T-helper 2 cell treated with Interferon-gamma antibody and Interleukin-4, amounts not matched to agents 100 ng/mL and 5 ng/mL, for 36 hours (primary cell): ENCODE measurements around the gene GSK3A. TPM values are rescaled to one million over a fixed set of nuclear protein-coding genes. Genes with fewer than 3 reads are reported as not detected.

Experiments used
- total RNA-seq: library from RNA; stranded (reverse); gene quantifications from 2 replicates; pipeline ENCODE4 v1.2.3, GENCODE V29; 2022

Gene GSK3A
- total RNA-seq, 1 donor from 2014 or later = 49.1 TPM

Other genes with a start within 250 kb of the GSK3A start
- gene ATP1A3, start 248.4 kb downstream of the GSK3A start, total RNA-seq = 2.3 and 2.5 TPM in 2 replicates
- 2.0 and 2.9 TPM in 2 replicates for gene GRIK5, start 172.4 kb downstream of the GSK3A start, total RNA-seq
- gene ZNF574, start 166.4 kb downstream of the GSK3A start, total RNA-seq = 14.2 and 14.6 TPM in 2 replicates
- gene POU2F2, start 110.2 kb downstream of the GSK3A start, total RNA-seq = 25.6 and 28.1 TPM in 2 replicates
- 40.3 and 40.4 TPM in 2 replicates for gene DEDD2, start 24.9 kb downstream of the GSK3A start, total RNA-seq
- 18.4 and 20.0 TPM in 2 replicates for gene ZNF526, start 22.3 kb downstream of the GSK3A start, total RNA-seq
- 36.2 and 41.4 TPM in 2 replicates for gene ERF, start 12.5 kb upstream of the GSK3A start, total RNA-seq
- gene CIC, start 26.6 kb upstream of the GSK3A start, total RNA-seq = 70.0 and 71.8 TPM in 2 replicates
- 0.64 TPM in 2 replicates for gene PRR19, start 59.5 kb upstream of the GSK3A start, total RNA-seq
- 40.5 and 45.8 TPM in 2 replicates for gene PAFAH1B3, start 60.0 kb upstream of the GSK3A start, total RNA-seq
- gene TMEM145, start 70.7 kb upstream of the GSK3A start, total RNA-seq = 0.77 TPM in 1 of 2 replicates, not detected in the other
- 4.2 and 5.0 TPM in 2 replicates for gene MEGF8, start 83.0 kb upstream of the GSK3A start, total RNA-seq
- gene CNFN, start 147.7 kb upstream of the GSK3A start, total RNA-seq = 0.34 TPM in 1 of 2 replicates, not detected in the other
- gene LIPE, start 184.8 kb upstream of the GSK3A start, total RNA-seq = 29.1 and 30.5 TPM in 2 replicates
- gene CXCL17, start 200.3 kb upstream of the GSK3A start, total RNA-seq = not detected in 2 replicates